HG02884 (cell line): ENCODE results near the gene ZNF385D.
"Not testable (repeated sequence)": the region's sequence is repeated elsewhere in the genome, so short reads cannot be mapped to it uniquely, and the experiment has no call there.

Experiments used
- ATAC-seq: cut with Tn5 transposase; IDR thresholded peaks from one replicate; pipeline ENCODE4 v1.9.1; 2021; ENCODE audit warnings: mild to moderate bottlenecking, moderate library complexity; ENCODE audit not compliant: unreplicated experiment

Gene ZNF385D

GRCh38 chr3:21524133-21524532 is 226.9 kb downstream of the ZNF385D start:
- ATAC-seq, result no peak

GRCh38 chr3:21520106-21520963 is 230.7 kb downstream of the ZNF385D start:
- no peak for ATAC-seq

- ATAC-seq, result no peak
Measured at GRCh38 chr3:21517184-21517583, 233.8 kb downstream of the ZNF385D start.

GRCh38 chr3:21515417-21515816 is 235.6 kb downstream of the ZNF385D start:
- ATAC-seq, result no peak

- ATAC-seq, result no peak
Measured at GRCh38 chr3:21509731-21510470, 241.1 kb downstream of the ZNF385D start.

- no peak for ATAC-seq
Measured at GRCh38 chr3:21508246-21508645, 242.8 kb downstream of the ZNF385D start.

- ATAC-seq, result no peak
Measured at GRCh38 chr3:21505711-21506460, 245.1 kb downstream of the ZNF385D start.

GRCh38 chr3:21502656-21503055 is 248.4 kb downstream of the ZNF385D start:
- no peak for ATAC-seq

GRCh38 chr3:21500834-21501233 is 250.2 kb downstream of the ZNF385D start:
- no peak for ATAC-seq

- not testable (repeated sequence) for ATAC-seq
Measured at GRCh38 chr3:21490671-21491070, 260.3 kb downstream of the ZNF385D start.

- no peak for ATAC-seq
Measured at GRCh38 chr3:21487520-21487919, 263.5 kb downstream of the ZNF385D start.

- not testable (repeated sequence) for ATAC-seq
Measured at GRCh38 chr3:21486024-21486935, 264.7 kb downstream of the ZNF385D start.

- ATAC-seq, result peak; percentile 17
Measured at GRCh38 chr3:21484828-21485144, 266.2 kb downstream of the ZNF385D start.

- peak; percentile 51 for ATAC-seq
Measured at GRCh38 chr3:21484057-21484827, 266.8 kb downstream of the ZNF385D start.

GRCh38 chr3:21481991-21482390 is 269.0 kb downstream of the ZNF385D start:
- ATAC-seq, result no peak

GRCh38 chr3:21477541-21478288 is 273.3 kb downstream of the ZNF385D start:
- no peak for ATAC-seq

- no peak for ATAC-seq
Measured at GRCh38 chr3:21466476-21466875, 284.5 kb downstream of the ZNF385D start.

GRCh38 chr3:21464746-21465145 is 286.3 kb downstream of the ZNF385D start:
- no peak for ATAC-seq

GRCh38 chr3:21463319-21463718 is 287.7 kb downstream of the ZNF385D start:
- ATAC-seq, result no peak
